GM18520 (cell line): Measurements from ENCODE around the gene IFFO2.

Experiments
- ATAC-seq: cut with Tn5 transposase; IDR thresholded peaks from one replicate; pipeline ENCODE4 v1.9.1; 2021; ENCODE audit not compliant: unreplicated experiment

IFFO2 gene

GRCh38 chr1:18951818-18952391, 4.6 kb downstream of the IFFO2 start:
- ATAC-seq, result peak; percentile 39

GRCh38 chr1:18951416-18951815, 5.1 kb downstream of the IFFO2 start:
- ATAC-seq, result no peak

GRCh38 chr1:18950401-18951026, 6.0 kb downstream of the IFFO2 start:
- ATAC-seq, result no peak

GRCh38 chr1:18949686-18950400, 6.6 kb downstream of the IFFO2 start:
- no peak for ATAC-seq

GRCh38 chr1:18948913-18949685, 7.4 kb downstream of the IFFO2 start:
- no peak for ATAC-seq

GRCh38 chr1:18948048-18948912, 8.2 kb downstream of the IFFO2 start:
- ATAC-seq, result no peak

- no peak for ATAC-seq
Observed at GRCh38 chr1:18947570-18947969, 8.9 kb downstream of the IFFO2 start.

- ATAC-seq, result no peak
Observed at GRCh38 chr1:18946550-18947381, 9.7 kb downstream of the IFFO2 start.

GRCh38 chr1:18945401-18945849, 11.1 kb downstream of the IFFO2 start:
- ATAC-seq, result no peak

GRCh38 chr1:18944810-18945209, 11.7 kb downstream of the IFFO2 start:
- ATAC-seq, result no peak

- ATAC-seq, result no peak
Observed at GRCh38 chr1:18943914-18944572, 12.4 kb downstream of the IFFO2 start.

GRCh38 chr1:18943162-18943561, 13.3 kb downstream of the IFFO2 start:
- no peak for ATAC-seq

GRCh38 chr1:18942340-18942739, 14.1 kb downstream of the IFFO2 start:
- no peak for ATAC-seq

GRCh38 chr1:18941221-18942141, 15.0 kb downstream of the IFFO2 start:
- no peak for ATAC-seq

GRCh38 chr1:18940303-18941020, 16.0 kb downstream of the IFFO2 start:
- no peak for ATAC-seq

GRCh38 chr1:18939398-18940302, 16.8 kb downstream of the IFFO2 start:
- no peak for ATAC-seq

GRCh38 chr1:18938707-18939070, 17.8 kb downstream of the IFFO2 start:
- ATAC-seq, result no peak
